ENCODE results near the gene C7orf57.

DNA sequence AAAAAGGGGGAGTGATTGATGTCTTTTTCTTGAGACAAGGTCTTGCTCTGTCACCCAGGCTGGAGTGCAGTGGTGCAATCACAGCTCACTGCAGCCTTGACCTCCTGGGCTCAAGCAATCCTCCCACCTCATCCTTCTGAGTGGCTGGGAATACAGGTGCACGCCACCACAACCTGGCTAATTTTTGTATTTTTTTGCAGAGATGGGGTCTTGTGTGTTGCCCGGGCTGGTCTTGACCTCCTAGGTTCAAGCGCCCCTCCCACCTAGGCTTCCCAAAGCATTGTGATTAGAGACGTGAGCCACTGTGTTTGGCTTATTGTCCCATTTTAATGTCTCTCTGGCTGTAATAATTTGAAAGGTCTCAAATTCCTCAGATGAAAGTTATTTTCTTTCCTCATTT is 75.5 kb downstream of the C7orf57 start:
- TF ChIP-seq, protein P1, sequence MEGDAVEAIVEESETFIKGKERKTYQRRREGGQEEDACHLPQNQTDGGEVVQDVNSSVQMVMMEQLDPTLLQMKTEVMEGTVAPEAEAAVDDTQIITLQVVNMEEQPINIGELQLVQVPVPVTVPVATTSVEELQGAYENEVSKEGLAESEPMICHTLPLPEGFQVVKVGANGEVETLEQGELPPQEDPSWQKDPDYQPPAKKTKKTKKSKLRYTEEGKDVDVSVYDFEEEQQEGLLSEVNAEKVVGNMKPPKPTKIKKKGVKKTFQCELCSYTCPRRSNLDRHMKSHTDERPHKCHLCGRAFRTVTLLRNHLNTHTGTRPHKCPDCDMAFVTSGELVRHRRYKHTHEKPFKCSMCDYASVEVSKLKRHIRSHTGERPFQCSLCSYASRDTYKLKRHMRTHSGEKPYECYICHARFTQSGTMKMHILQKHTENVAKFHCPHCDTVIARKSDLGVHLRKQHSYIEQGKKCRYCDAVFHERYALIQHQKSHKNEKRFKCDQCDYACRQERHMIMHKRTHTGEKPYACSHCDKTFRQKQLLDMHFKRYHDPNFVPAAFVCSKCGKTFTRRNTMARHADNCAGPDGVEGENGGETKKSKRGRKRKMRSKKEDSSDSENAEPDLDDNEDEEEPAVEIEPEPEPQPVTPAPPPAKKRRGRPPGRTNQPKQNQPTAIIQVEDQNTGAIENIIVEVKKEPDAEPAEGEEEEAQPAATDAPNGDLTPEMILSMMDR (IDR thresholded peaks at IDR 0.05; ENCODE audit: borderline replicate concordance, extremely low read depth, low read length, poor library complexity, severe bottlenecking), result no peak
- TF ChIP-seq EZH2 (IDR thresholded peaks at IDR 0.05; ENCODE audit: borderline replicate concordance, low read depth, low read length, severe bottlenecking), result no peak

Measured in DND-41 (cell line).